Ovary (tissue), 3 donors: Measurements from ENCODE around the gene SRSF12.

Experiments
- EP300 ChIP-seq: sonication (generic); formaldehyde crosslinking; IDR thresholded peaks from one replicate; pipeline ENCODE4 v1.6.1; 2017; ENCODE audit warnings: antibody characterized with exemption
- POLR2A ChIP-seq: fragments of 450-650 bp; IDR thresholded peaks from one replicate; pipeline ENCODE4 v1.6.1; 2017; ENCODE audit warnings: antibody characterized with exemption, mild to moderate bottlenecking, moderate library complexity
- TF ChIP-seq, protein P1 (sequence below), 3 donors: fragments of 450-650 bp in 2 of 3; fragments of 200-600 bp in 1 of 3; IDR thresholded peaks; one replicate each; pipeline versions ENCODE4 v1.5.1 to v1.8.0; 2016 to 2022; ENCODE audit warnings: antibody characterized with exemption in 3 of 3, mild to moderate bottlenecking in 1 of 3
- donor health status: DM: no; HTN: no; CAD: no.

DNA sequence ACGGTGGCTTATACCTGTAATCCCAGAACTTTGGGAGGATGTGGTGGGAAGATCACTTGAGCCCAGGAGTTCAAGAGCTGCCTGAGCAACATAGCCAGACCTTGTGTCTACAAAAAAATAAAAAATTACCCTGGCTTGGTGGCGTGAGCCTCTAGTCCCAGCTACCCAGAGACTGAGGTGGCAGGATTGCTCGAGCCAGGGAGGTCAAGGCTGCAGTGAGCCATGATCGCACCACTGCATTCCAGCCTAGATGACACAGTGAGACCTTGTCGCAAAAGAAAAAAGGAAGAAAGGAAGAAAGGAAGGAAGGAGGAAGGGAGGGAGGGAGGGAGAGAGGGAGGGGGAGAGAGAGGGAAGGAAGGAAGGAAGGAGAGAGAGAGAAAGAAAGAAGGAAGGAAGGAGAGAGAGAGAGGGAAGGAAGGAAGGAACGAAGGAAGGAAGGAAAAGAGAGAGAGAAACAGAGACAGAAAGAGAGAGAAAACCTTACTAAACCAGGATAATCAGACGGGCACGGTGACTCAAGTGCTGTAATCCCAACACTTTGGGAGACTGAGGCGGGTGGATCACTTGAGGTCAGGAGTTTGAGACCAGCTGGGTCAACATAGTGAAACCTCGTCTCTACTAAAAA lies 48.2 kb downstream of the SRSF12 start:
- TF ChIP-seq, protein P1, sequence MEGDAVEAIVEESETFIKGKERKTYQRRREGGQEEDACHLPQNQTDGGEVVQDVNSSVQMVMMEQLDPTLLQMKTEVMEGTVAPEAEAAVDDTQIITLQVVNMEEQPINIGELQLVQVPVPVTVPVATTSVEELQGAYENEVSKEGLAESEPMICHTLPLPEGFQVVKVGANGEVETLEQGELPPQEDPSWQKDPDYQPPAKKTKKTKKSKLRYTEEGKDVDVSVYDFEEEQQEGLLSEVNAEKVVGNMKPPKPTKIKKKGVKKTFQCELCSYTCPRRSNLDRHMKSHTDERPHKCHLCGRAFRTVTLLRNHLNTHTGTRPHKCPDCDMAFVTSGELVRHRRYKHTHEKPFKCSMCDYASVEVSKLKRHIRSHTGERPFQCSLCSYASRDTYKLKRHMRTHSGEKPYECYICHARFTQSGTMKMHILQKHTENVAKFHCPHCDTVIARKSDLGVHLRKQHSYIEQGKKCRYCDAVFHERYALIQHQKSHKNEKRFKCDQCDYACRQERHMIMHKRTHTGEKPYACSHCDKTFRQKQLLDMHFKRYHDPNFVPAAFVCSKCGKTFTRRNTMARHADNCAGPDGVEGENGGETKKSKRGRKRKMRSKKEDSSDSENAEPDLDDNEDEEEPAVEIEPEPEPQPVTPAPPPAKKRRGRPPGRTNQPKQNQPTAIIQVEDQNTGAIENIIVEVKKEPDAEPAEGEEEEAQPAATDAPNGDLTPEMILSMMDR (IDR thresholded peaks at IDR 0.05) = no peak
- TF ChIP-seq POLR2A = no peak
- no peak for TF ChIP-seq EP300
